HepG2 (cell line): ENCODE measurements around the gene FAM3A.

Source experiments
- BHLHE40 ChIP-seq: IDR thresholded peaks from 2 replicates; pipeline ENCODE4 v1.6.1; 2011; ENCODE audit warnings: low read length, improper control_type of control experiment
- POLR2AphosphoS2 ChIP-seq: IDR thresholded peaks from 2 replicates; pipeline ENCODE4 v1.6.1; 2011; ENCODE audit warnings: low read depth, low read length, improper control_type of control experiment
- REL ChIP-seq: sonication (generic); formaldehyde crosslinking; conservative IDR thresholded peaks from 2 replicates; pipeline ENCODE4 v1.8.0; 2022; ENCODE audit warnings: mild to moderate bottlenecking, missing genetic modification reagents, moderate library complexity
- STAG1 ChIP-seq: sonication (generic); formaldehyde crosslinking; IDR thresholded peaks from 2 replicates; pipeline ENCODE4 v1.4.0; 2020; ENCODE audit warnings: missing genetic modification reagents
- TF ChIP-seq, protein P1 (sequence below): sonication (generic); formaldehyde crosslinking; IDR thresholded peaks from 2 replicates; pipeline ENCODE4 v1.5.1; 2020; ENCODE audit warnings: mild to moderate bottlenecking, missing genetic modification reagents, moderate library complexity
- TF ChIP-seq, protein P2 (sequence below): sonication (generic); formaldehyde crosslinking; IDR thresholded peaks from 2 replicates; pipeline ENCODE4 v1.4.0; 2020; ENCODE audit warnings: mild to moderate bottlenecking, missing genetic modification reagents
- TF ChIP-seq, protein P3 (sequence below): sonication (generic); formaldehyde crosslinking; IDR thresholded peaks from 2 replicates; pipeline ENCODE4 v1.5.0; 2020; ENCODE audit warnings: mild to moderate bottlenecking, missing genetic modification reagents, moderate library complexity
- TF ChIP-seq, protein P4 (sequence below): sonication (generic); formaldehyde crosslinking; IDR thresholded peaks from 2 replicates; pipeline ENCODE4 v1.4.0; 2020; ENCODE audit warnings: missing genetic modification reagents, mild to moderate bottlenecking, borderline replicate concordance
- TF ChIP-seq, protein P5 (sequence below): sonication (generic); formaldehyde crosslinking; IDR thresholded peaks from 2 replicates; pipeline ENCODE4 v1.4.0; 2020; ENCODE audit warnings: missing genetic modification reagents, borderline replicate concordance

DNA sequence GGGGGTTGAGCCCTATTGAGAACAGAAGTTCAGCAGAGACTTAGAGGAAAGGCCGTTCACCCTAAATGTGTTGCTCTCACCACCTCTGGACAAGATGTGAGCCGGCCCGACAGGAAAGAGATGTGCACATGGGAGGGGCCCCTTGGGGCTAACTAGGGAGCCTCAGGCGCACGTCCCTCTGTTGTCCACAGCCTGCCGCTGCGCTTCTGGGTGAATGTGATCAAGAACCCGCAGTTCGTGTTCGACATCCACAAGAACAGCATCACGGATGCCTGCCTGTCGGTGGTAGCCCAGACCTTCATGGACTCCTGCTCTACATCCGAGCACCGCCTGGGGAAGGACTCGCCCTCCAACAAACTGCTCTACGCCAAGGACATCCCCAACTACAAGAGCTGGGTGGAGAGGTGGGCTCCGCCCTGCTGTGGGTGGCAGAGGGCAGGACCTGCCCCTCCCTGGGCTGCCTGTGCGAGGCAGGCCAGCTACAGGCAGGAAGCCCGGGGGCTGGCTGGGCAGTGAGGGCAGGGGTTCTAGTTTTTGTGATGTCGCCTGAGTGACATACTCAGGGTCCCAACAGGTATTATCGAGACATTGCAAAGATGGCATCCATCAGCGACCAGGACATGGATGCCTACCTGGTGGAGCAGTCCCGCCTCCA, 45.0 kb downstream of the FAM3A start:
- TF ChIP-seq REL (no peak), STAG1 (no peak), BHLHE40 (no peak), POLR2AphosphoS2 (no peak)
- TF ChIP-seq, protein P1, sequence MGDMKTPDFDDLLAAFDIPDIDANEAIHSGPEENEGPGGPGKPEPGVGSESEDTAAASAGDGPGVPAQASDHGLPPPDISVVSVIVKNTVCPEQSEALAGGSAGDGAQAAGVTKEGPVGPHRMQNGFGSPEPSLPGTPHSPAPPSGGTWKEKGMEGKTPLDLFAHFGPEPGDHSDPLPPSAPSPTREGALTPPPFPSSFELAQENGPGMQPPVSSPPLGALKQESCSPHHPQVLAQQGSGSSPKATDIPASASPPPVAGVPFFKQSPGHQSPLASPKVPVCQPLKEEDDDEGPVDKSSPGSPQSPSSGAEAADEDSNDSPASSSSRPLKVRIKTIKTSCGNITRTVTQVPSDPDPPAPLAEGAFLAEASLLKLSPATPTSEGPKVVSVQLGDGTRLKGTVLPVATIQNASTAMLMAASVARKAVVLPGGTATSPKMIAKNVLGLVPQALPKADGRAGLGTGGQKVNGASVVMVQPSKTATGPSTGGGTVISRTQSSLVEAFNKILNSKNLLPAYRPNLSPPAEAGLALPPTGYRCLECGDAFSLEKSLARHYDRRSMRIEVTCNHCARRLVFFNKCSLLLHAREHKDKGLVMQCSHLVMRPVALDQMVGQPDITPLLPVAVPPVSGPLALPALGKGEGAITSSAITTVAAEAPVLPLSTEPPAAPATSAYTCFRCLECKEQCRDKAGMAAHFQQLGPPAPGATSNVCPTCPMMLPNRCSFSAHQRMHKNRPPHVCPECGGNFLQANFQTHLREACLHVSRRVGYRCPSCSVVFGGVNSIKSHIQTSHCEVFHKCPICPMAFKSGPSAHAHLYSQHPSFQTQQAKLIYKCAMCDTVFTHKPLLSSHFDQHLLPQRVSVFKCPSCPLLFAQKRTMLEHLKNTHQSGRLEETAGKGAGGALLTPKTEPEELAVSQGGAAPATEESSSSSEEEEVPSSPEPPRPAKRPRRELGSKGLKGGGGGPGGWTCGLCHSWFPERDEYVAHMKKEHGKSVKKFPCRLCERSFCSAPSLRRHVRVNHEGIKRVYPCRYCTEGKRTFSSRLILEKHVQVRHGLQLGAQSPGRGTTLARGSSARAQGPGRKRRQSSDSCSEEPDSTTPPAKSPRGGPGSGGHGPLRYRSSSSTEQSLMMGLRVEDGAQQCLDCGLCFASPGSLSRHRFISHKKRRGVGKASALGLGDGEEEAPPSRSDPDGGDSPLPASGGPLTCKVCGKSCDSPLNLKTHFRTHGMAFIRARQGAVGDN (CRISPR knock-in tag) = no peak
- TF ChIP-seq, protein P2, sequence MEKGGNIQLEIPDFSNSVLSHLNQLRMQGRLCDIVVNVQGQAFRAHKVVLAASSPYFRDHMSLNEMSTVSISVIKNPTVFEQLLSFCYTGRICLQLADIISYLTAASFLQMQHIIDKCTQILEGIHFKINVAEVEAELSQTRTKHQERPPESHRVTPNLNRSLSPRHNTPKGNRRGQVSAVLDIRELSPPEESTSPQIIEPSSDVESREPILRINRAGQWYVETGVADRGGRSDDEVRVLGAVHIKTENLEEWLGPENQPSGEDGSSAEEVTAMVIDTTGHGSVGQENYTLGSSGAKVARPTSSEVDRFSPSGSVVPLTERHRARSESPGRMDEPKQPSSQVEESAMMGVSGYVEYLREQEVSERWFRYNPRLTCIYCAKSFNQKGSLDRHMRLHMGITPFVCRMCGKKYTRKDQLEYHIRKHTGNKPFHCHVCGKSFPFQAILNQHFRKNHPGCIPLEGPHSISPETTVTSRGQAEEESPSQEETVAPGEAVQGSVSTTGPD = no peak
- TF ChIP-seq, protein P3, sequence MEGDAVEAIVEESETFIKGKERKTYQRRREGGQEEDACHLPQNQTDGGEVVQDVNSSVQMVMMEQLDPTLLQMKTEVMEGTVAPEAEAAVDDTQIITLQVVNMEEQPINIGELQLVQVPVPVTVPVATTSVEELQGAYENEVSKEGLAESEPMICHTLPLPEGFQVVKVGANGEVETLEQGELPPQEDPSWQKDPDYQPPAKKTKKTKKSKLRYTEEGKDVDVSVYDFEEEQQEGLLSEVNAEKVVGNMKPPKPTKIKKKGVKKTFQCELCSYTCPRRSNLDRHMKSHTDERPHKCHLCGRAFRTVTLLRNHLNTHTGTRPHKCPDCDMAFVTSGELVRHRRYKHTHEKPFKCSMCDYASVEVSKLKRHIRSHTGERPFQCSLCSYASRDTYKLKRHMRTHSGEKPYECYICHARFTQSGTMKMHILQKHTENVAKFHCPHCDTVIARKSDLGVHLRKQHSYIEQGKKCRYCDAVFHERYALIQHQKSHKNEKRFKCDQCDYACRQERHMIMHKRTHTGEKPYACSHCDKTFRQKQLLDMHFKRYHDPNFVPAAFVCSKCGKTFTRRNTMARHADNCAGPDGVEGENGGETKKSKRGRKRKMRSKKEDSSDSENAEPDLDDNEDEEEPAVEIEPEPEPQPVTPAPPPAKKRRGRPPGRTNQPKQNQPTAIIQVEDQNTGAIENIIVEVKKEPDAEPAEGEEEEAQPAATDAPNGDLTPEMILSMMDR (CRISPR knock-in tag) = no peak
- TF ChIP-seq, protein P4, sequence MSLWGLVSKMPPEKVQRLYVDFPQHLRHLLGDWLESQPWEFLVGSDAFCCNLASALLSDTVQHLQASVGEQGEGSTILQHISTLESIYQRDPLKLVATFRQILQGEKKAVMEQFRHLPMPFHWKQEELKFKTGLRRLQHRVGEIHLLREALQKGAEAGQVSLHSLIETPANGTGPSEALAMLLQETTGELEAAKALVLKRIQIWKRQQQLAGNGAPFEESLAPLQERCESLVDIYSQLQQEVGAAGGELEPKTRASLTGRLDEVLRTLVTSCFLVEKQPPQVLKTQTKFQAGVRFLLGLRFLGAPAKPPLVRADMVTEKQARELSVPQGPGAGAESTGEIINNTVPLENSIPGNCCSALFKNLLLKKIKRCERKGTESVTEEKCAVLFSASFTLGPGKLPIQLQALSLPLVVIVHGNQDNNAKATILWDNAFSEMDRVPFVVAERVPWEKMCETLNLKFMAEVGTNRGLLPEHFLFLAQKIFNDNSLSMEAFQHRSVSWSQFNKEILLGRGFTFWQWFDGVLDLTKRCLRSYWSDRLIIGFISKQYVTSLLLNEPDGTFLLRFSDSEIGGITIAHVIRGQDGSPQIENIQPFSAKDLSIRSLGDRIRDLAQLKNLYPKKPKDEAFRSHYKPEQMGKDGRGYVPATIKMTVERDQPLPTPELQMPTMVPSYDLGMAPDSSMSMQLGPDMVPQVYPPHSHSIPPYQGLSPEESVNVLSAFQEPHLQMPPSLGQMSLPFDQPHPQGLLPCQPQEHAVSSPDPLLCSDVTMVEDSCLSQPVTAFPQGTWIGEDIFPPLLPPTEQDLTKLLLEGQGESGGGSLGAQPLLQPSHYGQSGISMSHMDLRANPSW (CRISPR knock-in tag) = no peak
- TF ChIP-seq, protein P5, sequence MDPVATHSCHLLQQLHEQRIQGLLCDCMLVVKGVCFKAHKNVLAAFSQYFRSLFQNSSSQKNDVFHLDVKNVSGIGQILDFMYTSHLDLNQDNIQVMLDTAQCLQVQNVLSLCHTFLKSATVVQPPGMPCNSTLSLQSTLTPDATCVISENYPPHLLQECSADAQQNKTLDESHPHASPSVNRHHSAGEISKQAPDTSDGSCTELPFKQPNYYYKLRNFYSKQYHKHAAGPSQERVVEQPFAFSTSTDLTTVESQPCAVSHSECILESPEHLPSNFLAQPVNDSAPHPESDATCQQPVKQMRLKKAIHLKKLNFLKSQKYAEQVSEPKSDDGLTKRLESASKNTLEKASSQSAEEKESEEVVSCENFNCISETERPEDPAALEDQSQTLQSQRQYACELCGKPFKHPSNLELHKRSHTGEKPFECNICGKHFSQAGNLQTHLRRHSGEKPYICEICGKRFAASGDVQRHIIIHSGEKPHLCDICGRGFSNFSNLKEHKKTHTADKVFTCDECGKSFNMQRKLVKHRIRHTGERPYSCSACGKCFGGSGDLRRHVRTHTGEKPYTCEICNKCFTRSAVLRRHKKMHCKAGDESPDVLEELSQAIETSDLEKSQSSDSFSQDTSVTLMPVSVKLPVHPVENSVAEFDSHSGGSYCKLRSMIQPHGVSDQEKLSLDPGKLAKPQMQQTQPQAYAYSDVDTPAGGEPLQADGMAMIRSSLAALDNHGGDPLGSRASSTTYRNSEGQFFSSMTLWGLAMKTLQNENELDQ = no peak
